Left colon (tissue), 2 donors: ENCODE data around the gene PEMT. TPM values are rescaled to one million over a fixed set of nuclear protein-coding genes. Genes with fewer than 3 reads are reported as not detected.

Experiments used
- ATAC-seq: fragments of 200-7000 bp; cut with Tn5 transposase; one replicate; pipeline ENCODE4 v1.9.1; 2020; ENCODE audit warnings: mild to moderate bottlenecking, moderate library complexity
- DNase-seq, 2 donors: peaks; one replicate each; pipeline ENCODE4 v3.0.0-alpha.2; 2020
- intact Hi-C, 2 donors: fragments of 100-400 bp; cut with DNase I in 1 of 2; cut with micrococcal nuclease in 1 of 2; formaldehyde crosslinking; loops; one replicate each; pipeline versions ENCODE4 v1.11.2 to v1.14.0; 2022; cut with DNase I, micrococcal nuclease
- total RNA-seq, 2 donors: library from RNA; stranded (reverse); fragmentation: NEBNext Ultra II Directional; extraction: Animal tissue kit (Norgen Biotek cat#: 25700); gene quantifications; one replicate each; pipeline ENCODE4 v1.2.1, GENCODE V29; 2021
- donor health status: DM: no; HTN: no; CAD: no.
- donor health status: DM: yes; HTN: yes; CAD: no.

Gene PEMT
- total RNA-seq, 2 donors from 2014 or later = 13.8 to 18.6 TPM

GRCh38 chr17:17609121-17609520, 17.6 kb upstream of the PEMT start:
- ATAC-seq (peak; percentile 75), DNase-seq (no peak)
- intact Hi-C loops = no loop called here

- no peak for ATAC-seq
- no peak for DNase-seq
- intact Hi-C loops = no loop called here
These were observed 15.0 kb upstream of the PEMT start for GRCh38 chr17:17606416-17607000.

GRCh38 chr17:17605729-17606088, 14.2 kb upstream of the PEMT start:
- DNase-seq (no peak), ATAC-seq (no peak)
- intact Hi-C loops = no loop called here

- DNase-seq = no peak
- intact Hi-C loops = no loop called here
- ATAC-seq = no peak
These were observed 13.7 kb upstream of the PEMT start for GRCh38 chr17:17605083-17605728.

- intact Hi-C loops = no loop called here
- ATAC-seq = no peak
- no peak for DNase-seq
These were observed 12.4 kb upstream of the PEMT start for GRCh38 chr17:17603895-17604225.

GRCh38 chr17:17603178-17603894, 11.8 kb upstream of the PEMT start:
- DNase-seq = no peak
- no peak for ATAC-seq
- intact Hi-C loops = no loop called here

- no peak for ATAC-seq
- no peak for DNase-seq
- intact Hi-C loops = no loop called here
These were observed 8.5 kb upstream of the PEMT start for GRCh38 chr17:17599965-17600364.

GRCh38 chr17:17598003-17598402, 6.5 kb upstream of the PEMT start:
- ATAC-seq = no peak
- intact Hi-C loops = no loop called here

GRCh38 chr17:17595755-17596154, 4.2 kb upstream of the PEMT start:
- DNase-seq (no peak), ATAC-seq (no peak)
- intact Hi-C loops = no loop called here

More at GRCh38 chr17:17598003-17598402, 6.5 kb upstream of the PEMT start:
- DNase-seq = no peak

- ATAC-seq (no peak), DNase-seq (no peak)
- intact Hi-C loops = no loop called here
These were observed 1.7 kb upstream of the PEMT start for GRCh38 chr17:17593222-17593620.

- ATAC-seq (no peak), DNase-seq (no peak)
- intact Hi-C loops = no loop called here
These were observed 589 bp downstream of the PEMT start for GRCh38 chr17:17590883-17591354.

- intact Hi-C loops = no loop called here
- ATAC-seq (no peak), DNase-seq (no peak)
These were observed 1.3 kb downstream of the PEMT start for GRCh38 chr17:17590141-17590751.

GRCh38 chr17:17587614-17588337, 3.7 kb downstream of the PEMT start:
- intact Hi-C loops = no loop called here
- no peak for ATAC-seq
- DNase-seq = no peak

- intact Hi-C loops = no loop called here
- DNase-seq (no peak), ATAC-seq (no peak)
These were observed 9.1 kb downstream of the PEMT start for GRCh38 chr17:17582372-17582771.

- DNase-seq = no peak
- intact Hi-C loops = no loop called here
- no peak for ATAC-seq
These were observed 10.0 kb downstream of the PEMT start for GRCh38 chr17:17581509-17581908.

GRCh38 chr17:17580662-17581470, 10.6 kb downstream of the PEMT start:
- ATAC-seq (no peak), DNase-seq (no peak)
- intact Hi-C loops = no loop called here

- ATAC-seq (no peak), DNase-seq (no peak)
- intact Hi-C loops = no loop called here
These were observed 11.8 kb downstream of the PEMT start for GRCh38 chr17:17579691-17580090.

GRCh38 chr17:17577373-17577772, 14.1 kb downstream of the PEMT start:
- ATAC-seq (no peak), DNase-seq (no peak)
- intact Hi-C loops = no loop called here

GRCh38 chr17:17576772-17577234, 14.7 kb downstream of the PEMT start:
- intact Hi-C loops = no loop called here
- ATAC-seq (no peak), DNase-seq (no peak)
